Endometrial microvascular endothelial cells (primary cell): ENCODE results near the gene GJC2. TPM values are rescaled to one million over a fixed set of nuclear protein-coding genes. Genes with fewer than 3 reads are reported as not detected.

Experiments used
- in situ Hi-C: cut with HindIII; loops from 2 replicates; pipeline ENCODE4 v1.10.0; 2017; ENCODE audit warnings: low sequenced_read_pairs, low pct_unique_long_range_greater_than_20kb; ENCODE audit errors: inconsistent ontology term
- total RNA-seq: library from RNA; depleted of rRNA; stranded (reverse); fragments of >200 nt; gene quantifications from one replicate; pipeline ENCODE4 v1.2.3, GENCODE V29; 2015; ENCODE audit errors: inconsistent ontology term

Gene GJC2
- 0.28 TPM for total RNA-seq

- in situ Hi-C loops, result no loop called here
Observed at GRCh38 chr1:228149406-228150119, at the start of gene GJC2. Gene GJC2, plus strand, starts transcription at chr1:228149930. Its CDS starts 7,829 bp downstream, at chr1:228157759.

DNA sequence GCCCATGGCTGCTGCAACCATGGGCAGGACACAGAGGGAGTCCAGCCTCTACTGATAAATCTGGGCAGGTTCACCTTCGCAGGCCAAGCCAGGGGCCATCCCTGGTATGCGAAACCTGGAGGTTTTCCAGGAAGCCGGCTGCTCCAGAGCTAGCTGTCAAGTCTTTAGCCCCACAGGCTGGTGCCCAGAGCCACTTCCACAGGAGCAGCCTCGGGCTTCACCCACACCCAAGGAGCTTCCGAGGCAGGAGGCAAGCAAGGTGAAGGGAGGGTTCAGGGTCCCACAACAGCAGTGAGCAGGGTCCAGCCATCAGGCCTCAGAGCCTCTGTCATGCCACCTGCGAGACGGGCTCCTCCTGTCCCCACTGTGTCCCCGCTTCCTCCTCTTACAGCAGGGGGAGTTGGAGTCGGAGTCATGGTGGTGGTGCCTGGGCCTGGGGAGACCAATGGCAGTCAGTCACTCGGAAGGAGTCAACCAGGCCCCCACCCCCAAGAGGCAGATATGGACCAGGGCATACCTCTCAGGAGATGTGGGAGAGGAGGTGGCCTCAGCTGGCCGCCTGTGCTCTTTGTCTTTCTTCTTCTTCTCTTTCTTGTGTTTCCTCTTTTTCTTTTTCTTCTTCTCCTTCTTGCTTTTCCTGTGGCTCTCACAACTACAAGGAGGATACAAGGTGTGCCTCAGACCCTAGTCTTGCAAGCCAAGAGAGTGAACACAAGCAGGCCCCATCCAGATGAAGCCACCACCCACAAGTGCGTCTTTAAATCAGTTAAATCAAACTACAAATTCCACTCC, 48.7 kb upstream of the GJC2 start:
- in situ Hi-C loops, result no loop called here

DNA sequence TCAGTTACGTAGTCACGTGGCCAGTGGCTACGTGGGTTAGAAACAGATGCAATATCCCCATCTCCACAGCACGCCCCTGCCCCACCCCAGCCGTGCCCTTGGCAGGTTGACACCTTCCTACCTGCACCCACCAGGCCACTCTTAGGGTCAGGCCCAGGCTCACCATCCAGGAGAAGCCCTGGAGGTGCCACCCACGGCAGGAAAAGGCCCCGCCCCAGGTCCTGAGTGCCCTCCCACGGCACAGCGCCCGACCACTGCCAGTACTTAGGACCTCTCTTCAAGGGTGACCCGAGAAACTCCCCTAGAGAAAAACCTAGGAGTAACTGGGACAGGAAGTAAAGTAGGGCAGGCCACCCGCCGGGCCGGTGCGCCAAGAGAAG, 48.1 kb upstream of the GJC2 start:
- in situ Hi-C loops, result no loop called here

GRCh38 chr1:228101994-228102790, 47.5 kb upstream of the GJC2 start:
- in situ Hi-C loops, result no loop called here

DNA sequence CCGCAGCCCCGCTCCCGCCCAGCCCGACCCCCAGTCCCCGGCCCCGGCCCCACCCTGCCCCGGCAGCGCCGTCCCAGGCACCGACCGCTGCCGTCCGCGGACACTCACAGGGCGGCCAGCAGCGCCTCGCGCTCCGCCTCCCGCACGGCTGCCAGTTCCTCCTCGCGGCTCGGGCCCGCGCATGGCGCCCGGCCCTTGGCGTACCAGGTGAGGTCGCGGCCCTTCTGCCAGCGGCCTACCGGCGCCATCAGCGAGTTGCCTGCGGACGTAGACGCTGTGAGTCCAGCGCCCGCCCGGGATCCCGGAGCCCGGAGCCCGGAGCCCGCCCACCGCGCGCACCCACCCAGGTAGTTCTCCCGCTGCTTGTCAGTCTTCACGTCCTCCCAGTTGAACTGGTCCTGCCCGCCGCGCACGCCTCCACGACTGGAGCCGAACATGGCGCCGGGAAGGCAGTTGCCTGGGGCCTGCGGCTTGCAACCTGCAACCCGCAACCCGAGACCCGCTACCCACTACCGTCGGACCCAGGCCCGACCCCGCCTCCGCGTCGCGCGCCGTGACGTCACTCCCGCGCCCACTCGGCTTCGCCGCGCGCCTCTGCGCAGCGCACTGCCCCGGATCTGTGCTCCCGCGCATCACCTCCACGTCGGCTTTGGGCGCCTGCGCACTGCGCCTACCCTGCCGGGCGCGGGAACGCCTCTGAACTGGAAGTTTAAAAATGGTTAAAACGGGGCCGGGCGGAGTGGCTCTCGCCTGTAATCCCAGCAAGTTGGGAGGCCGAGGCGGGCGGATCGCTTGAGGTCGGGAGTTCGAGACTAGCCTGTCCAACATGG, 46.7 kb upstream of the GJC2 start, which contains the start of gene C1orf35:
Gene C1orf35, minus strand, starts transcription at position 535 of the 830 bp plus-strand sequence. Its CDS starts 98 bp downstream, at position 437.
- in situ Hi-C loops, result no loop called here

DNA sequence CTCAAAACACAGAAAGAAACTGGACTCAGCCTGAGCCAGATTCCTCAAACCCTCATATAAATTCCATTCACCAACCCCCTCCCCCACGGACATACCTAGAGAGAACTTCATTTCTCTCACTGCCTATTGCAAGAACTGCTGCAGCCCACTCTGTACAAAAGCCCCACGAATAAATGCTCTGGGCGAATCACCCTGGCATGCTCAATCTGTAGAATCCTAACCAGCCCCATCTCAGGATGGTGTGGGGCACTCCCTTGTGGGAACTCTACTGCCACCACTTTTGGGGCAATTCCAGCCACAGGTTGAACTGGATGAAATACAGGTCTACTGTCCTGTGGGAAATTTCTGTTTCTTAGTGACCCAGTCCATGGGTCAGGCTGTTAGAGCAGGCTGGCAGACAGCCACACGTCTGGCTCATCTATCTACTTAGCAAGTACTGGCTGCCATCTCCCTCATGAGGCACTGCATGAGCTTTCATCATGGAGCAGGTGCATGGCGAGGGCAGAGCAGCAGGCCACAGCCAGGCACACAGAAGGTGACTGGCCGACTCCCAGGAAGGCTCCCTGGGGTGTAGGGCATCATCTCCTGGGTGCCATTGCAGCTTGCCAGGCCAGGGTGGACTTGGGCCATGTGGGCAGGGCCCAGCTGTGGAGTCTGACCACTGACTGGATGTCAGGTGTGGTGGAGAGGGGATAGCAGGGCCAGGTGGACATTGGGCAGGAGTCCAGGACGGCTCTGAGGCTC, 45.0 kb upstream of the GJC2 start:
- in situ Hi-C loops, result no loop called here

DNA sequence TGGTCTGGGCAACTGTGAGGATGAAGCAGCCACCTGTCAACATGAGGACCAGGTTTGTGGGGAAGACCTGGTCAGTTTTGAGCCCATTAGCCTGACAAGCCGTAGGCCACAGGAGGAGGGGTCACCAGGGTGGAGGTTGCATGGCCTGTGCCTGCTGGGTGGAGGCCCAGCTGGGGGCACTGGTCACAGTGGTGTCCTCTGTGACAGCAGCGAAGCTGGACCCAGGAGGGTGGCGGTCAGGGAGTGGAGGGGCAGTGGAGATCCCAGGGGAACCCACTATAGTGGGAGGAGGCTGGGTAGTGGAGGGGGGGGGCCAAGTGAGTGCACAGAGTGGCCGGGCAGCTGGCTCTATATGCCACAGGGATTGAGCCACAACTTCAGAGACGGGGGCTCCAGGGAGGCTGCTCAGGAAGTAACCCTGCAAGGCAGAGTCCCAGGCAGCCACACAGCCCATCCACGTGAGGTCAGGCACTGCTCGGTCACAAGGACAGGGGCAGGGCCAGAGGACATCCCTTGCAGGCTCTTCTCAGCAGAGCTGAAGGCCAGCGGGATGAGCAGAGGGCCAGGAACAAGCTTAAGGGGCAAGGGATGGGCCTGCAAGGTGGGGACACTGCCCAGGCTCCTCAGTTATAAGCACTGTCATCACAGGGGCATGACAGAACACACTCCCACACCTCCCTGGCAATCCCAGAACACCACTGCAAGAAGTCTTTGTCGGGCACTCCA, 44.3 kb upstream of the GJC2 start:
- in situ Hi-C loops, result no loop called here

DNA sequence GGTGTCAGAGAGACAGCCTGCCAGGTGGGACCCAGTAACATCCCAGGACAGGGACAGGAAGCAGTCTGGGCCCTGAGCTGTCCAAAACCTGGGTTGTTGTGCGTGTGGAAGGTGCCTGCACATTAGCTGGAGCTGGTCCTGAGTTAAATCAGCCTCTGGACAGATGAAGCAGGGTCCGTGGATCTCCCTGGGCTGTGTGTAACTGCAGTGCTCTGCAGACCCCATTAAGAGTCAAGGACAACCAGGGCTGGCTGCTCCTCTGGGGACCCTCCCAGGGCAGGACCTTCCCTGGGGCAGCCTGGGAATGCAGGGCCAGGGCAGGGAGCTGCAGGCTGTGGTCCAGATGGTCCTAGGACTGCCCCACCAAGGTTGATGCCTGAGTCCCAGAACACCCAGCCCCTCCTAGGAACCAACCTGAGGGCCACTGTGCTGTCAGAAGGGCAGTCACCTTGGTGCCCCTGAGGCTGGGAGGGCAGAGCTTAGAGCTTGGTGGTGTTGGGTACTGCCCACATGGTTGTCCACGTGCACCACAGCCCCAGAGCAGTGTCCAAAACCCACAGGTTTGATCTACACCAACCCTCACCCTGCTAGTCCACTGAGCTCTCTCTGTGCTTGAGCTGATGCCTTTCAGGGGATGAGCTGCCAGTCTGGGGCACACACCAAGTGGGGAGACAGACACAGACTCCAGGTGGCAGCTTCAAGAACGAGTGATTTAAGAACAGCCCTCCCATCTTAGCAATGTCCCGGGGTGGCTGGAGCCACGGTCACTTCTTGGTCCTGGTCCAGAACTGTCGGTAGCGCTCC, 43.5 kb upstream of the GJC2 start:
- in situ Hi-C loops, result no loop called here

DNA sequence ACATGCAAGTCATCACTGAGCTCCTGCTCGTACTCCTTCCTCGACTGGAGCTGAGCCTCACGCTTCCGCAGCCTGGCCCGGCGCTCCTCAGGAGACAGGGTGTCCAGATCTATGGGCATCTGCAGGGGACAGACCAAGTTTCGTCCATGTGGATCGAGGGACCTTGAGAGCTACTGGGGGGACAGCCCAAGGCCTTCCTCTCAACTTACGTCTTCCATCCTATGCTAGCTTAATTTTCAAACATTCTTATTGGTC, 43.0 kb upstream of the GJC2 start:
- in situ Hi-C loops, result no loop called here

DNA sequence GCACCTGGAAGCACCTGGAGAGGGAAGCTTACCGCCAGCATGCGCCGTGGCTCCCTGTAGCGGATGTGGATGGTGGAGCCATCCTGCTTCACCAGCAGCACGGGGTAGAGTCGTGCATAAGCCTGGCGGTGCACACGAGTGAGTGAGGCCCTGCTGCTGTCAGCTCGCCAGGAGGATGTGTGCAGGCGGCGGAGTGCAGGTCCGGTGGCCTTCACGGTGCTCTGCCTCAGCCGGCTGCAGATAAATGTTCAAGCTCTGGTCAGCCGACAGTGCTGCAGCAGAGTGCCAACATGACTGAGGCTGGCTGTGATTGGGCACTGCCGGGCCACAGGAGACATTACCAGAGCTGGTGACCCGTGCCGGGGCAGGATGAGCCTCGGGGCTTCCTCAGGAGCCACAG, 42.1 kb upstream of the GJC2 start:
- in situ Hi-C loops, result no loop called here

DNA sequence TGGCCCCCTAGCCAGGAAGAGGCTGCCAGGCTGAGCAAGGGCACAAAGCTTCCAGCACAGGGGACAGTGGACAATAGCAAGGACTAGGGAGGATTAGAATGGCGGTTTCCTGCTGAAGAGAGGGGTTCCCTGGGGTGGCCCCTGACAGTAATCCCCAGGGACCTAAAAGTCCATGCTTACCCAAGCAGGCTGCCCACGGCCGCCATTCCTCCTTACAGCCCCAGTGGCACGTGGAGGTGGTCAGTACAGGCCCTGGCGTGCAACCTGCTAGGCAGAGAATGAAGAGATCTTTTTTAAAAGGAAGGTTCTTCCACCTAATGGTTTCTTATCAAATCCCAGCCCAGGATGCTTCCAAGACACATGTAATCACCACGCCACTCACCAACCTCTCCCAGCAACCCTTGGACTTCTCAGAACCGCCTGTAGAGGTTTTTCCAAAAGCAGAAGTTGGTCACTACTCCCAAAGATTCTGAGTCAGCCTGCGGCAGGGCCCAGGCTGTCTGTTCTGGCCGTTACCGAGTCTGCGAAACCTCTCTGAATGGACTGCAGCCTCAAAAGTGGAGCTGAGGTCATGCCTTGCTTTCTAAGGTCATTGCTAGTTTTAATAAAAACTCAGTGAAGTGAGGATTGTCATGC, 41.6 kb upstream of the GJC2 start:
- in situ Hi-C loops, result no loop called here

DNA sequence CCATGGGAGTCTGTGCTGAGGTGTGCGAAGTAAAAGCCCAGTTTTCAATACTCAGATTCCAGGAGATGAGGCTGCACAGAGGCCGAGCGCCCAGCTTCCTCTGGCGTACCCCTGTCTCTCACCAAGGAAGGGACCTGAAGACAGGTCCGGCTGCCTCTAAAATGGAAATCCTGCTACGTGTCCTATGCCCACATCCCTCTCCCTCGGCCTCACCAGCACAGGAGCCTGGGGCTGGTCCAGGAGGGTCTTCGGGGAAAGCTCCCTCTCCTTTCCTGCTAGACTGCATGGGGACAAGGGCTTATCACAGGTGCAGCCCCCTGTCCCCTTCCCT, 41.0 kb upstream of the GJC2 start:
- in situ Hi-C loops, result no loop called here

DNA sequence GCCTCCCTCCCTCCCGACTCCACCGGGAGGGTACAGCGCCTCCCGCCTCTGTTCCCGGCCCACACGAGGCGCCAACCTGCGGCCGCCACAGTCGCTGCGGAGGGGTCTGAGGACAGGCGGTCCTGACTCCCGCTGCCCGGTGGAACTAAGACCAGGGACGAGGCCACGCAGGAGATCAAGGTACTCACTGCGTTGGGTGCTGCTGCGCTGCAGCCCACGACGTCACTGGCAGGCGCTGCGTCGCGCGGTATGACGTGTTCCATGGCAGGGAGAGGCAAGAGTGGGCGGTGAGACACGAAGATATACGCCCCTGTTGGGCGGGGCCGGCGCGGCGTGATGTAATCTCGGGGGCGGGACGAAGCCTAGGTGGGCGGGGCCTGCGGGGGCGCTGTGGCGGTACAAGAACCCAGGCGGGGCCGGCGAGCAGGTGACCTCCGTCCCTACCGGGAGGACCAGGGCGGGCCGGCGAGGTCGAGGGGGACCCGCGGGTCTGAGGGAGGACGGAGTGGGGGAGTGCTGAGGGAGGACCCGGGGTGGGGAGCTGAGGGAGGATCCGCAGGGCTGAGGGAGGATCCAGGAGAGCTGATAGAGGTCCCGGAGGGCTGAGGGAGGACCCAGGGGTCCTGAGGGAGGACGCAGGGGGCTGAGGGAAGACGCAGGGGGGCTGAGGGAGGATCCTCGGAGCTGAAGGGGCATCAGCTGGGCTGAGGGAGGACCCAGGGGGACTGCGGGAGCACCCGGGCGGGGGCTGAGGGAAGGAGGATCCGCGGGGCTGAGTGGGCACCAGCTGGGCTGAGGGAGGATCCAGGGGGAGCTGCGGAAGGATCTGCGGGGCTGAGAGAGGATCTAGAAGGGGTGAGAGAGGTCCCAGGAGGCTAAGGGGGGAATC, 40.4 kb upstream of the GJC2 start, which contains the start of gene MRPL55:
Gene MRPL55, minus strand, starts transcription at position 227 of the 889 bp plus-strand sequence. CDS start 1,039 bp downstream, outside the sequence.
- in situ Hi-C loops, result no loop called here

GRCh38 chr1:228109962-228110488, 39.7 kb upstream of the GJC2 start:
- in situ Hi-C loops, result no loop called here

DNA sequence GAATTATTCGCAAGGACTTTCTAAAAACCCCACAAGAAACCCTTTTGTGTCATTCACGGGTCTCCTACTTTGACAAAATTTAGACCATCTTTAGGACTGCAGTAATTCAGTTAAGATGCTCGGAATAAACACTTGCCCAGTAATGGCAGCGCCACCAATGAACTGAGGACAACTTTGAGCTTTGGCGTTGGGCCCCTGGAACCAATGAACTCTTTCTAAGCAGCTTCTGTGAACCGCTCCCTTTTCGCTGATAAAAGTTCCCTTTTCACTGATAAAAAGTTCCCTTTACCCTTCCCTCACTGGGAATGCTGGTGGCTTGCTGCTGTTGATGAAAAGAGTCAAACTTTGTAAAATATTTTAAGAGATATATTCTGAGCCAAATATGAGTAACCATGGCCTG, 39.2 kb upstream of the GJC2 start:
- in situ Hi-C loops, result no loop called here
